Heart left ventricle (tissue), 13 donors: ENCODE data around the gene DDX54.

Experiments
- POLR2A ChIP-seq, 2 donors: fragments of 450-650 bp; IDR thresholded peaks; one replicate each; pipeline ENCODE4 v1.6.1; 2017; ENCODE audit warnings: antibody characterized with exemption in 2 of 2, mild to moderate bottlenecking in 2 of 2, moderate library complexity in 2 of 2
- TF ChIP-seq, protein P1 (sequence below), 12 donors: fragments of 200-600 bp; sonication (generic) in 4 of 12; IDR thresholded peaks; one replicate each; pipeline versions ENCODE4 v1.5.0 to v1.8.0; 2018 to 2022; ENCODE audit warnings: antibody characterized with exemption in 12 of 12, mild to moderate bottlenecking in 5 of 12
- donor health status: ischemic (EF 13 %, LVEDD 7.1; RV severe dilation, severe dysfunction).
- donor health status: DM: no; HTN: yes; CAD: no.
- donor health status: DM: no; HTN: no; CAD: no.
- donor health status: ischemic (EF 25% LVEDD 6.9; RV normal size, moderate dysfunction).
- donor health status: ischemic (EF 25% LVEDD 5.7; RV mildly dilated, moderate dysfunction).
- donor health status: ischemic (EF 35%, LVEDD 5.7; RV mildly dilated, moderate dysfunction).
- donor health status: nonischemic (EF 11% LVEDD 7.7; RV severe dilation, severe dysfunction).
- donor health status: DM: yes; HTN: yes; CAD: no.
- donor health status: PGD.
- donor health status: ischemic (EF 29% LVEDD 5.4; RV normal size, mild dysfunction).
- donor health status: nonischemic (EF 23%, LVEDD 6.1; RV moderate dilation, normal function).

DNA sequence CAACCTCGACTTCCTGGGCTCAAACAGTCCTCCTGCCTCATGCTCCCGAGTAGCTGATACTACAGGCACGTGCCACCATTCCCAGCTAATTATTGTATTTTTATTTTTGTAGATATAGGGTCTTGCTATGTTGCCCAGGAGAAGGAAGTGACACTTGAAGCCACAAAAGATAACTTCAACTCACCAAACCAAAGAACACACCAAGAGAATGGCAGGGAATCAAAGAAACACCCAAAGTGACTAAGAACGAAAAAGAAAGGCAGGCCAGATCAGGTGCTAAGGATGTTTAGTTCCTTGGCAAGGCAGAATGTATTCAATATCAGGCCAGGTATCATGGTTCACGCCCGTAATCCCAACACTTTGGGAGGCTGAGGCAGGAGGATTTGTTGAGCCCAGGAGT, 25.9 kb upstream of the DDX54 start:
- TF ChIP-seq, protein P1, sequence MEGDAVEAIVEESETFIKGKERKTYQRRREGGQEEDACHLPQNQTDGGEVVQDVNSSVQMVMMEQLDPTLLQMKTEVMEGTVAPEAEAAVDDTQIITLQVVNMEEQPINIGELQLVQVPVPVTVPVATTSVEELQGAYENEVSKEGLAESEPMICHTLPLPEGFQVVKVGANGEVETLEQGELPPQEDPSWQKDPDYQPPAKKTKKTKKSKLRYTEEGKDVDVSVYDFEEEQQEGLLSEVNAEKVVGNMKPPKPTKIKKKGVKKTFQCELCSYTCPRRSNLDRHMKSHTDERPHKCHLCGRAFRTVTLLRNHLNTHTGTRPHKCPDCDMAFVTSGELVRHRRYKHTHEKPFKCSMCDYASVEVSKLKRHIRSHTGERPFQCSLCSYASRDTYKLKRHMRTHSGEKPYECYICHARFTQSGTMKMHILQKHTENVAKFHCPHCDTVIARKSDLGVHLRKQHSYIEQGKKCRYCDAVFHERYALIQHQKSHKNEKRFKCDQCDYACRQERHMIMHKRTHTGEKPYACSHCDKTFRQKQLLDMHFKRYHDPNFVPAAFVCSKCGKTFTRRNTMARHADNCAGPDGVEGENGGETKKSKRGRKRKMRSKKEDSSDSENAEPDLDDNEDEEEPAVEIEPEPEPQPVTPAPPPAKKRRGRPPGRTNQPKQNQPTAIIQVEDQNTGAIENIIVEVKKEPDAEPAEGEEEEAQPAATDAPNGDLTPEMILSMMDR (IDR thresholded peaks at IDR 0.05), result no peak
- TF ChIP-seq POLR2A (IDR thresholded peaks at IDR 0.05), result no peak
